HG03432 (cell line): ENCODE data around the gene BMP4.

Experiments used
- ATAC-seq: cut with Tn5 transposase; IDR thresholded peaks from one replicate; pipeline ENCODE4 v1.9.1; 2021; ENCODE audit warnings: mild to moderate bottlenecking, moderate library complexity; ENCODE audit not compliant: unreplicated experiment

Gene BMP4

DNA sequence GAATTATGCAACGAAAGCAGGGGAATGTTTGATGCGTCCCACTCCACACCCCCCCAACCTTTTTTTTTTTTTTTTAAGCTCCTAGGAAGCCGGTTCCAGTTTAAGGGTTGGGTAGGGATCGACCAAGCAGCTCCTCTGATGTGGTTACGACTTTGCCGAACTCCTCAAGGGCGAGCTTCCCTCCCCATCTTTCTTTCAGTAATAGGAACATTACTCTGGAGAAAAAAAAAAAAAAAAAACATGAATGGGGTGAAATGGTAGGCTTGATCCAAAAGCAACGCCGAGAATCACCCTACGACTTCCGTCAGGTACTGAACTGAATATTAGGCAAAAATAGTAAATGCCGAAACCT, 9.6 kb downstream of the BMP4 start:
- no peak for ATAC-seq

DNA sequence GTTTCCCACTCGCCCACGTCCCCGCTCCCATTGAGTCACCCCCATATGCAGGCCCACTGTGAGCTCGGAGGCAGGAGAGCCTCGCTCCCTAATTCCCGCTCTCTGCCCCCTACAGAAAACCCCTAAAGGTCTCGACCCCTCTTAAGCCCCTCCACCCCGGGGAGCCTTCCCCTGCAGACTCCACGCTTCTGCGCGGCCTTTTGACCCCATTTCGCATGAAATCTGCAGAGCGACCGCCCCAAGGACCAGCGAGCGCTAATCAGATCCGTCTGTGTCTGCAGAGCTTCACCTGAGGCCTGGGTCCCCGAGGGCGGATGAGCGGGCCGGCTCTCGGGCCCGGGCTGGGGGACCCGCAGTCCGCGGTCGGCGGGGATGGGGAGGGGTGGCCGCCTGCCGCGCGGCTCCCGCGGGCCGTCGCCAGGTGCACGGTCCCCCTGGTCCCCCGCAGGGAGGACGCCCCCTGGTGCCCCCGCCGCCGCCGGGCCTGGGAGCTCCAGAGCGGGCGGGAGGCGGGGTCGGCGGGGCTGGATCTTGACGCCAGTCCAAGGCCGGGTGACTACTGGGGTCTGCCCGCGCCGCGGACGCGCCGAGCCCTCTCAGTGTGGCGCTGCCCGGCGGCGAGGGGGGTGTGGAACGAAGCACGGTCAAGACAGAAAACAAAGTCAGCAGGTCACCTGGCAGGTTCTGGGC, 10.1 kb downstream of the BMP4 start:
- no peak for ATAC-seq

DNA sequence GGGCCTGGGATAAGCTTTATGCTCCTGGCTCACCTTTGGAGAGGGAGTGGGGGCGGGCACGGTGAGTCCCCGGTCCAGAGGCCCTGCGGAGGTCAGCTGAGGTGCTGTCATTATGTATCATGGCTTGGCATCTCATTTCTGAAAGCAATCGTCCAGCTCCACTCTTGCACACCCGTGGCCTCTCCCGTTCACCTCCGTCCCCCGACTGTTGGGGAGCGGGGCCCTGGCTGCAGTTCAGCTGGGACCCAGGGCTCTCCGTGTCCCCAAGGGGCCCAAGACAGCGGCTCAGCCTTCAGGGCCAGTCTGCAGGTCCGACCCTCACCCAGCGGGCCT, 10.6 kb downstream of the BMP4 start:
- no peak for ATAC-seq

DNA sequence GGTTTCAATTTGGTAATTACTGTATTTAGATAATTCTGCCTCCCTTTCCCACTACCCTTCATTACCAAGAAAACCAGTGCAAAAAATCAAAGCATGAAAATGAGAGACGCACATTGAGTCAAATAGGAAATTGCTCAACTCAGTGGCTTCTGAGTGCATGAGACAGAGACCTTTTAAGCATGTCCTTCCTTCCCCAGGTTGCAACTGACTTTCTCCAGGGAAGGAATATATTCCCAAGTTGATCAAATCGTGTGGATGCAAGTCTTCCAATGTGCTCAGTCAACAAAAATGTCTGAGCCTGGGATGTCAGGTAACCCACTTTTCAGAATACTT, 12.9 kb downstream of the BMP4 start:
- no peak for ATAC-seq

GRCh38 chr14:53942970-53943750, 13.5 kb downstream of the BMP4 start:
- ATAC-seq: no peak

DNA sequence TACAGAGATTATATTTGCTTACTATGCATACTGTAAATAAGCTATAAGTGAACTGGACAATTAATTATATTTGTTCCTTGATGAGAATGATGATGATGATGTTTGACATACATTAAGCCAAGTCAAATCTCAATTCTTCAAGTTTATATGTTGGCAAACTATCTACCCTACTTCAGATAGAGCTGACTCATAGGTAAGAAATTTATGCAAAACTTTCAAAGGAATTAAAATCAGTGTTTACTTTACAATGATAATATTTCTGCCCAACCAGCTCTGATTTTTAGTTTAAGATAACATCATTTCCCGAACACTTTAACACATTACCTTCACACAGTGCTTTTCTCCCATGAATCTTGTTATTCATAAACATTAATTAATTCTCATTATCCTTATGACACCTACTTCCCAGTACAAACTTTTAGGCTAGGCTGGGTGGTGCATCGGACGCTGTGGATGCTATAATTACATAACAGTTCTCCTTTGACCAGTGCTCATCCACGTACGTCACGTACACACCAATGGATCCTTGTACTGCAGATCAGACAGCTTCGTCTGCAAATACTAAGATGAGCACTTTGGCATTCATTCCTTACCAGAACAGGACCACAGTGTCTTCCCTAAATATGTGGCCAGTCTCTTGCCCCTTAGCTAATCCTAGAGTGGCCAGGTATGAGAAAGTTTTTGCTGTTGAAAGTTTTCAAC, 18.3 kb downstream of the BMP4 start:
- no peak for ATAC-seq

- no peak for ATAC-seq
Observed at GRCh38 chr14:53934778-53935414, 21.7 kb downstream of the BMP4 start.

DNA sequence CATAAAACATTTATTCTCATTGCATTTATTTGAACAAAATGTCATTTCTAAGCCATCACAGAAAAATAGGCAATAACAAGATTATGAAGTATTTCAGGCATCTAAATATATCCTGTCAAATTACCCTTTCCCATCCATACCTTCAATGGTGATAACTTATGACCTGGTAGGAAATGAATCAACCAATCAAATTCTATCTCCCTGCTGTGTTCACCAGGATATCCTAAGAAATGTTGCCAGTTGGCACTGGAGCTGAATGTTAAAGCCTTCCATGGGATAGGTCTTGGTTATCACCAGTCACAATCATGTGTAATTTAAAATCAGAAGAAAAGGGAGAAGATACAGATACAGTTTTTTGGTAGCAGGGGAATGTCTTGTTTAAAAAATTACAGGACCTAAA, 23.7 kb downstream of the BMP4 start:
- ATAC-seq: no peak

GRCh38 chr14:53929871-53930715, 26.5 kb downstream of the BMP4 start:
- no peak for ATAC-seq

DNA sequence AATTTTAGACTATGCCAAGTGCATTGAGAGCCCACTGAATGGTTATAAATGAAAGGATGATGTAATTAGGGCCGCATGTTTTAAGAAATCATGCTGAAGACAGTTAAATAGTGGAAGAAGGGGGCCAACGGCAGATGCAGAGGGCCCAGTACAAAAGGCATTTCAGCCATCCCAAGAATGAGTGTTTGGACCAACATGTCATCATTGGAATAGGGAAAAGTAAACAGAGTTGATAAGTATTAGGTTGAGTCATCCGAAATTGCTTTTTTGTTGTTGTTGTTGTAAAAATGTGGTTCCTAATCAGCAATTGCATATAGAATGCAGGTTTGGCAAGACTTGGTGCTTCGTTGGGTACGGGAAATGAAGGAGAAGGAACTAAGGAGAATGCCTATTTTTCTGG, 29.5 kb downstream of the BMP4 start:
- ATAC-seq: no peak

GRCh38 chr14:53925201-53925766, 31.3 kb downstream of the BMP4 start:
- no peak for ATAC-seq

- ATAC-seq: no peak
Observed at GRCh38 chr14:53924753-53925152, 31.9 kb downstream of the BMP4 start.

GRCh38 chr14:53921027-53921426, 35.6 kb downstream of the BMP4 start:
- no peak for ATAC-seq

DNA sequence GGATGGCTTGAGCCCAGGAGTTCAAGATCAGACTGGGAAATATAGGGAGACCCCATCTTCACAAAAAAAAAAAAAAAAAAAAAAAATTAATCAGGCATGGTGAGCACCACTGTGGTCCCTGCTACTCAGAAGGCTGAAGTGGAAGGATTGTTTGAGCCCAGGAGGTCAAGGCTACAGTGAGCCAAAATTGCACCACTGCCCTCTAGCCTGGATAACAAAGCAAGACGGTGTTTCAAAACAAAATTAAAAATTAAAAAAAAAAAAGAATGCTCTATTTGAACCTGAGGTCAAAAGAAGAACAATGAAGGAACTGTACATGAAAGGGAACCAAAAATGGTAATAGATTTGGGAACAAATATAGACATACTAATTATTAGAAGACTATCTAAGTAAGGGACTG, 40.4 kb downstream of the BMP4 start:
- no peak for ATAC-seq

GRCh38 chr14:53915364-53916014, 41.1 kb downstream of the BMP4 start:
- no peak for ATAC-seq

GRCh38 chr14:53912021-53912420, 44.6 kb downstream of the BMP4 start:
- no peak for ATAC-seq

- no peak for ATAC-seq
Observed at GRCh38 chr14:53908416-53908815, 48.2 kb downstream of the BMP4 start.

DNA sequence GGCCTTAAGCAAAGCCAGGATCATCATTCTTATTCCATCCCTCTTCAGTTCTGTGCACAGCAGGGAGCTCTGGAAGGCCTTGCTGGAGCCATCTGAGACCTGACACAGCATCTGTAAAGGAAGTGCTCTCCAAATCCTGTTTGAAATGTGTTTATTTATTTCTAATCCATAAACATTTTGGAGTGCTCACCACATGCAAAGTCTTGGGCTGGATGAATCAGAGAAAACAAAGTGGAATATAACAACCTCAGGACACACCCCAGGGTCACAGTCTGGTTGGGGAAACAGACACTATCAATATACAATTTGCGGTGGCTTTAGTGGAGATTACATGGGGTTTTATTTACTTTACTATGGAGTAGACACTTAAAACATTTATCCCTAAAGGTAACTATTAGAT, 54.3 kb downstream of the BMP4 start:
- no peak for ATAC-seq

DNA sequence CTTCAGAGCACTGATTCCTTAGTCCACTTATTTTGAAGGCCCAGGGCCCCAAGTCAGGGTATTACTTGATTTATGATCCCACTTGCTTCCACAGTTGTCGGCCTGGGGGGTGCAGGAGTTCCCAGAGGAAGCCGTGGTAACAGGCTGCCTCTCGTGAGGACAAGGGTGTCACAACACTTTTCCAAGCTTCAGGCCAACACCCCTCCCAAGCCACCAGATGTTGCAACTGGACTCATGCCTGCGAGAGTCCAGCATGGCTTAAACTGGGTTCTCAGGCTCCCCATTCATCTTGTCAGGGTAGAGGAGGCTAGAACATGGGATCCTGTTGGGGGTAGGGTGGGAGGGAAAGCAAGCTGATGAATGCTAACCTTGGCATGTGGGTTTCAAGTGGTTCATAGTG, 56.1 kb downstream of the BMP4 start:
- no peak for ATAC-seq
